Loucy (cell line): ENCODE results near the gene CDC42BPA.

Experiments
- H2AFZ ChIP-seq: fragments of 200-600 bp; sonication (generic); 2 replicates; pipeline ENCODE4 v1.6.0; 2016; ENCODE audit warnings: antibody characterized with exemption, mild to moderate bottlenecking, low read length, moderate library complexity
- H3F3A ChIP-seq: fragments of 200-600 bp; 2 replicates; pipeline ENCODE4 v1.6.0; 2016; ENCODE audit warnings: antibody characterized with exemption, low read depth, mild to moderate bottlenecking
- H3K27me3 ChIP-seq: fragments of 200-600 bp; sonication (generic); 2 replicates; pipeline ENCODE4 v1.6.1; 2014; ENCODE audit warnings: low read length, mild to moderate bottlenecking; ENCODE audit not compliant: insufficient read depth, poor library complexity, severe bottlenecking
- H3K36me3 ChIP-seq: fragments of 200-600 bp; sonication (generic); 2 replicates; pipeline ENCODE4 v1.6.1; 2016; ENCODE audit warnings: low read length; ENCODE audit not compliant: insufficient read depth
- H3K4me1 ChIP-seq: fragments of 200-600 bp; sonication (generic); 2 replicates; pipeline ENCODE4 v1.5.1; 2014; ENCODE audit warnings: low read length, mild to moderate bottlenecking; ENCODE audit not compliant: insufficient read depth, poor library complexity, severe bottlenecking
- H3K4me2 ChIP-seq: fragments of 200-600 bp; sonication (generic); 2 replicates; pipeline ENCODE4 v1.6.0; 2014; ENCODE audit warnings: antibody characterized with exemption, low read length, low read depth, mild to moderate bottlenecking; ENCODE audit not compliant: poor library complexity, severe bottlenecking
- H3K4me3 ChIP-seq: fragments of 200-600 bp; sonication (generic); 2 replicates; pipeline ENCODE4 v1.5.1; 2014; ENCODE audit warnings: low read length, mild to moderate bottlenecking, mixed read lengths; ENCODE audit not compliant: poor library complexity, severe bottlenecking
- H3K79me2 ChIP-seq: fragments of 200-600 bp; sonication (generic); 2 replicates; pipeline ENCODE4 v1.6.1; 2014; ENCODE audit warnings: low read length; ENCODE audit not compliant: insufficient read depth
- H3K9ac ChIP-seq: fragments of 200-600 bp; sonication (generic); 2 replicates; pipeline ENCODE4 v1.6.0; 2014; ENCODE audit warnings: mild to moderate bottlenecking, low read depth, low read length, moderate library complexity; ENCODE audit not compliant: poor library complexity, severe bottlenecking
- H3K9me2 ChIP-seq: fragments of 200-600 bp; sonication (generic); replicated peaks from 2 replicates; pipeline ENCODE4 v1.6.1; 2016; ENCODE audit warnings: low read depth, low read length, mixed read lengths
- H3K9me3 ChIP-seq: fragments of 200-600 bp; sonication (generic); 2 replicates; pipeline ENCODE4 v1.6.1; 2014; ENCODE audit warnings: mild to moderate bottlenecking, antibody characterized with exemption, low read length, low read depth; ENCODE audit not compliant: insufficient read depth
- H4K20me1 ChIP-seq: fragments of 200-600 bp; sonication (generic); 2 replicates; pipeline ENCODE4 v1.6.0; 2014; ENCODE audit warnings: antibody characterized with exemption, low read length, mild to moderate bottlenecking; ENCODE audit not compliant: insufficient read depth, poor library complexity, severe bottlenecking
- CTCF ChIP-seq: fragments of 200-600 bp; sonication (generic); conservative IDR thresholded peaks from 2 replicates; pipeline ENCODE4 v1.5.1; 2014; ENCODE audit warnings: mild to moderate bottlenecking, antibody characterized with exemption, low read length
- EZH2phosphoT487 ChIP-seq: fragments of 200-600 bp; IDR thresholded peaks from 2 replicates; pipeline ENCODE4 v1.6.1; 2018; ENCODE audit warnings: antibody characterized with exemption, mild to moderate bottlenecking, moderate library complexity, borderline replicate concordance

Gene CDC42BPA

GRCh38 chr1:227155688-227156087, 162.6 kb downstream of the CDC42BPA start:
- Histone ChIP-seq H3F3A (no peaks in the 10 kb centered on the region), H3K27me3 (no peaks in the 10 kb centered on the region), H2AFZ (no peak overlapping the region), H3K9me2 (no peaks in the 10 kb centered on the region), H3K4me3 (no peak overlapping the region), H3K9me3 (no peaks in the 10 kb centered on the region), H3K4me1 (no peaks in the 10 kb centered on the region), H3K4me2 (no peak overlapping the region), H3K9ac (no peak overlapping the region), H3K36me3 (no peaks in the 10 kb centered on the region), H3K79me2 (no peaks in the 10 kb centered on the region), H4K20me1 (no peaks in the 10 kb centered on the region)
- TF ChIP-seq CTCF (no peak), EZH2phosphoT487 (no peak)

GRCh38 chr1:227155004-227155403, 163.3 kb downstream of the CDC42BPA start:
- Histone ChIP-seq H3K27me3 (no peaks in the 10 kb centered on the region), H3K36me3 (no peaks in the 10 kb centered on the region), H3K4me3 (no peak overlapping the region), H3K79me2 (no peaks in the 10 kb centered on the region), H3K9me2 (no peaks in the 10 kb centered on the region), H3K4me1 (no peaks in the 10 kb centered on the region), H2AFZ (no peak overlapping the region), H3K9ac (no peak overlapping the region), H3F3A (no peaks in the 10 kb centered on the region), H3K4me2 (no peak overlapping the region), H4K20me1 (no peaks in the 10 kb centered on the region), H3K9me3 (no peaks in the 10 kb centered on the region)
- TF ChIP-seq CTCF (no peak), EZH2phosphoT487 (no peak)

- Histone ChIP-seq H3K9me2 (no peaks in the 10 kb centered on the region), H3K27me3 (no peaks in the 10 kb centered on the region), H3F3A (no peaks in the 10 kb centered on the region), H3K9ac (no peak overlapping the region), H3K4me3 (no peak overlapping the region), H3K9me3 (no peaks in the 10 kb centered on the region), H3K4me1 (no peaks in the 10 kb centered on the region), H3K36me3 (no peaks in the 10 kb centered on the region), H4K20me1 (no peaks in the 10 kb centered on the region), H3K79me2 (no peaks in the 10 kb centered on the region), H3K4me2 (no peak overlapping the region), H2AFZ (no peak overlapping the region)
- TF ChIP-seq EZH2phosphoT487 (no peak), CTCF (no peak)
These were observed 165.8 kb downstream of the CDC42BPA start for GRCh38 chr1:227152525-227152924.
